ENCODE measurements around the gene CXorf49.

The CXorf49 gene

GRCh38 chrX:71671043-71671780, 46.9 kb downstream of the CXorf49 start:
- DNase-seq = no peak

DNA sequence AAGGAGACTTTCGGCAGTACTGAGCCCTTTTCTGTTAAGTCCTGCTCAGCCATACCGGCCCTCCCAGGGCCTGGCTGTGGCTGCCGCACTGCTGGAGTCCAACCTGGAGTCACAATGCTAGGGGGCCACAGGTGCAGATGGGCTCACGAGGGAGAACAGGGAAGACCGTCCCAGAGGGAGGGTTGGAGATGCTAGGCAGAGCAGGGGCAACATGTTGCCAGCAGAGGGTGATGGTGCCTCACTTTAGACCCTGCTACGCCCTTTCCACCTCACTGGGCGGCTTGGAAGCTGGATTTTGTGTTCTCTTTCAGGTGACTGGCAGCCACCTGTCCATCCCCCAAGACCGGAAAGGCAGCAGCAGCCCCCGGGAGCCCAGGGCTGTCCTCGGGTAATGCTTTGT, 48.1 kb downstream of the CXorf49 start:
- DNase-seq = peak; percentile 44

DNA sequence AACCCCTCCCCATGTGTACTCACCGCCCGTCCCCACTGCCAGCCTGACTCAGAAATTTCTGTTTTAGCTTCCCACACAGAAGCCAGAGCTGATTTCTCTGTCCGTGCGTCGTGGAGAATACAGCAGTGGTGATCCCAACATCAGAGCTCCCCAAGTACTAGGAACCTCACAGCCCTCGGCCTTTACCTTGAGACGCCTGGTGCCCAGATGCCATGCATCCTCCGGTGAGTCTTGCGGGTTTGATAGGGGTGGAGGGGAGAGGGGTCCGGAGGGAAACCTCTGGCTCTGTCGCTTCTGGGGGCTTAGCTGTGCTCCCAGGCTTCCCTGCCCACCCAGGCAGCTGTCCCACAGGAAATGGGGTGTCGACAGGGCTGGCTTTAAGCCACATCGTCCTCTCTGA, 48.6 kb downstream of the CXorf49 start:
- no peak for DNase-seq

DNA sequence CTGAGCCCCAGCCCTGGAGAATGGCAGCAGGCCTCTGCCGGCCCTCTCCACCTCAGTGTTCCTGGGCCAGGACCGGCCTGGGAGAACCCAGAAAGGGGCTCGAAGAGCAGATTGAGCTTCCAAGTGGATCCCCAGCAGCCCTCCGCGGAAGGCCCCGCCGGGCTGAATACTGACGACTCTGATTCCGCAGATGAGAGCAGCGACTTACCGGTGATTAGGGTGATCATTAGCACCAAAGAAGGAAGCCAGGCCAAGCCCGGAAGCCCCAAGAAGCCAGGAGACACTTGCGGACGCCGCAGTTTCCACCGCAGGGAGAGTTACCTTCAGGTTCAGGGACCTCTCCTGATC, 49.9 kb downstream of the CXorf49 start:
- DNase-seq = no peak

DNA sequence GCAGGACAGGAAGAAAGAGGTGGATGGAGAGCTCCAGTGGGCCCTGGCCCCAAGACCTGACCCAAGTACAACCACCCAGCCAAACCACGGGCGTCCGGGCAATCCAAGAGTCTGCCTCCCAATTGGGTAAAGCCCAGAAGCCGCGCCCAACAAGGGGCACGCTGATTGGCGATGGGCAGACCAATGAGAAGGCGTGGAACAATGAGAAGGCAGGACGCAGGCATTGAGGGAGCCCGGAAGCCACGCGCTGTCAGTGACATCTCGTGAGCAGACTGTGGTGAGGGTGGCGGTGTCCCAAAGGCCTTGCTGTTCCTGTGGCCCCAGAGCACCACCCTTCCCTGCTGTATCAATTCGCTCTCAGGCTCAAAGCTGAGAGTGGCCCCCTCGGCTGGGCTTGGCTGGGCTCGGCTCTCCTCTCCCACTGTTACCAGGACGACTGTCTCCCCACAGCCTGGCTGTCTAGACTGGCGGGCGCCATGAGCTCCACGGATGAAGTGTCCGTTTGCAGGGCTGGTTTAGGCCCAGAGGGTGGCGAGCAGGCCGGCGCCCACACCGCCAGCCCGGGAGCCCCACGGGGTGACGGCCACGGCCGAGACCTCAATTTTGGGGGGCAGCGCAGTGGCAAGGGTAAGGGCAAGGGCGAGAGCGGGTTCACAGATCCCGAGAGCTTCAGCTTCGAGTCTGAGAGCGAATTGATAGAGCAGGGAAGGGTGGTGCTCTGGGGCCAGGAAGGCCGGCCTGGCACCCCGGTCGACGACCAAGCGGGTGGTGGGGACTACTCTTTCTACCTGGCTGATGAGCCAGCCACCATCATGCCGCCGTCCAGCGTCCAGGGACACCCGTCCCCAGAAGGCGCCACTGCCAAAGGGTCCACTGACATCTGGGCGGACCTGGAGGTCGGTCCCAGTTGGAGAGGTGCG, 50.5 kb downstream of the CXorf49 start, which contains the start of gene LOC101059915:
TSS of gene LOC101059915 (plus strand) at position 219 of the 920 bp plus-strand sequence.
- DNase-seq = no peak

GRCh38 chrX:71666240-71667223, 51.6 kb downstream of the CXorf49 start:
- no peak for DNase-seq

DNA sequence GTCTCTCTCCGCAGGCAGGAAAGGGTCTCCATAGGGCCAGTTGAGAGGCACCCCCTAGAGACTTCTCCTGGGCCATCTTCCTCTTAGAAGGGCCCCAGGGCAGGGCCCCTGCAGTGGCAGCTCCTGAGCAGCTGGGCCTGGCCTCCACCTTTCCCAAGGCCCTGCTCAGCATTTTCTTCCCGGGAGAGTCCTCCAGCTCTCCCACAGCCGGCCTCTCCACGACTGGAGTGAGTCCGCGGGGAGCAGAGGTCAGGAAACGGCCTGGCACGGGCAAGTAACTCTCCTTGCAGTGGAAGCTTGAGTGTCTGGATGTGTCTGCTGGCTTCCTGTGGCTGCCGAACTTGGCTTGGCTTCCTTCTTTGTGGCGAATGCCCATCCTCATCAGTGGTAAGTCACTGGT, 52.3 kb downstream of the CXorf49 start:
- no peak for DNase-seq

DNA sequence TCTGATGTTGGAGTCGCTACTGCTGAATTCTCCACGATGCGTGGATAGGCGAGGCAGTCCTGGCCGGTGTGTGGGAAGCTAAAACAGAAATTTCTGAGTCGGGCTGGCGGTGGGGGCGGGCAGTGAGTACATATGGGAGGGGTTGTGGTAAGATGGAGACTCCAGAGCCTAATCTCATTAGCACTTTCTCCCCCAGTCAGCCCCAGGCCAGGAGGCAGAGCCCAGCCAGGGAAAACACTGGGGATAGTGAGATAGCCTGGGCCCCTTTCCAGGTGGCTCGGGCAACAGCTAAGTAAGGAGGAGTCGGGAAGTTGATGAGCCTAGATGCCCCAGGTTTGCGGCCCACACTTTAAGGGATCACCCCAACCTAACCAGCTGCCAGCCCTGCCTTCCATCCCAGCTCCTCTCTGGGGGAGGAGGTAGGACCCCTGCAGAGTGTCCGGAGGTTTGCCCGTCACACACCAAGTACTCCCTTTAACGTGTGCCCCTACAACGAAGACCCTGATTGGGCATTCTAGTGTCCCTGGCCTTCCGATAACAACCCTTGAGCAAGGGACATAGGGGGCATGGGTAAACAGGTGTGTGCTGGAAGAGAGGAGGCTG, 53.1 kb downstream of the CXorf49 start:
- no peak for DNase-seq
